Astrocyte of the spinal cord (primary cell): ENCODE data around the gene MBTD1.

Experiments used
- DNase-seq: peaks from one replicate; pipeline ENCODE4 v3.0.0; 2011; ENCODE audit warnings: low read depth, low spot score
- H3K4me3 ChIP-seq: 2 replicates; pipeline ENCODE4 v1.5.1; 2011; ENCODE audit warnings: low read depth, mild to moderate bottlenecking, low read length, moderate library complexity
- CTCF ChIP-seq: IDR thresholded peaks from 2 replicates; pipeline ENCODE4 v1.5.1; 2012; ENCODE audit warnings: low read depth, mild to moderate bottlenecking, low read length, inconsistent platforms
- in situ Hi-C: cut with HindIII; loops from 2 replicates; pipeline ENCODE4 v1.10.0; 2017; ENCODE audit warnings: low sequenced_read_pairs

Gene MBTD1

GRCh38 chr17:51224402-51225262 lies 35.2 kb downstream of the MBTD1 start:
- no peak for TF ChIP-seq CTCF
- DNase-seq = no peak
- in situ Hi-C loops = no loop called here
- H3K4me3 ChIP-seq = no peak overlapping the region

- no peak for DNase-seq
- no peak overlapping the region for H3K4me3 ChIP-seq
- in situ Hi-C loops = no loop called here
- no peak for TF ChIP-seq CTCF
These were observed 38.5 kb downstream of the MBTD1 start for GRCh38 chr17:51221322-51221721.

GRCh38 chr17:51217946-51218345 lies 41.9 kb downstream of the MBTD1 start:
- no peak for TF ChIP-seq CTCF
- H3K4me3 ChIP-seq = no peak overlapping the region
- in situ Hi-C loops = no loop called here
- no peak for DNase-seq

GRCh38 chr17:51214920-51215319 lies 44.9 kb downstream of the MBTD1 start:
- TF ChIP-seq CTCF = no peak
- DNase-seq = no peak
- in situ Hi-C loops = no loop called here
- H3K4me3 ChIP-seq = no peak overlapping the region

GRCh38 chr17:51203838-51204237 lies 56.0 kb downstream of the MBTD1 start:
- in situ Hi-C loops = no loop called here
- DNase-seq = no peak
- TF ChIP-seq CTCF = no peak
- no peak overlapping the region for H3K4me3 ChIP-seq

GRCh38 chr17:51200846-51201245 lies 59.0 kb downstream of the MBTD1 start:
- no peak overlapping the region for H3K4me3 ChIP-seq
- DNase-seq = no peak
- in situ Hi-C loops = no loop called here
- TF ChIP-seq CTCF = no peak

GRCh38 chr17:51200295-51200694 lies 59.6 kb downstream of the MBTD1 start:
- no peak overlapping the region for H3K4me3 ChIP-seq
- no peak for DNase-seq
- in situ Hi-C loops = no loop called here
- no peak for TF ChIP-seq CTCF
